Measurements from ENCODE around the gene CRB2.

The CRB2 gene

GRCh38 chr9:123382653-123383511, 26.9 kb downstream of the CRB2 start:
- no peak for FAIRE-seq
- TF ChIP-seq CTCF (IDR thresholded peaks at IDR 0.05; ENCODE audit: insufficient read depth, missing control alignments), result no peak
- DNase-seq (ENCODE audit: insufficient read length, low spot score), result no peak

DNA sequence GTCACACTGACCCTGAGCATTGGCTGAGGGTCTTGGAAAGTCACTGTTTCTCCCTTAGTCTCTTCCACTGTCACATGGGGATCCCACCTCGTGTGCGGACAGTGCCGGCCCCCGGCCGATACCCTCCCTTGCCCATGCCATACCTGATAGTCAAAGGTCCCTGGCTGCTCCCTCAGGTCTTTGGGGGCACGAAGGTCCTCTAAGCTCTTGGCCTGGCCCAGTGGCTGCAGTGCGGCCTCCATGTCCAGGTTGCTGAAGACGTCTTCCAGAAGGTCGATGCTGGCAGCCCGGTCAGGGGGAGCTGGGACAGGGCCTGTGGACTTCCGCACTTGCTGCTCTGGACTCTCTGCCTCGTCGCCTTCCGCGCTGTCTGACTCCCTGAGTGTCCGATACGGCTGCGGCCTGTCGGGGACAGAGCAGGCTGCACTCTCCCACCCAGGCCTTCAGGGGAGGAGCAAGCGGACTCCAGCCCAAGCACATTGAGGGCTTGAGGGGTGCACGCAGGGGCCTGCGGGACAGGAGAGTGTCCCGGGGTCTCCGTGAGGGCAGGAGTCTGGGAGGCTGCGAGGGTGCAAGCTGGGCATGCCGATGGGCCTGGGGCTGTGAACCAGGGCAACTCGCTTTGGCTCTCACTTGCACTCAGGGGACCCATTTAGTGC, 27.6 kb downstream of the CRB2 start:
- no peak for FAIRE-seq
- TF ChIP-seq CTCF (IDR thresholded peaks at IDR 0.05; ENCODE audit: insufficient read depth, missing control alignments), result no peak
- DNase-seq (ENCODE audit: insufficient read length, low spot score), result no peak

DNA sequence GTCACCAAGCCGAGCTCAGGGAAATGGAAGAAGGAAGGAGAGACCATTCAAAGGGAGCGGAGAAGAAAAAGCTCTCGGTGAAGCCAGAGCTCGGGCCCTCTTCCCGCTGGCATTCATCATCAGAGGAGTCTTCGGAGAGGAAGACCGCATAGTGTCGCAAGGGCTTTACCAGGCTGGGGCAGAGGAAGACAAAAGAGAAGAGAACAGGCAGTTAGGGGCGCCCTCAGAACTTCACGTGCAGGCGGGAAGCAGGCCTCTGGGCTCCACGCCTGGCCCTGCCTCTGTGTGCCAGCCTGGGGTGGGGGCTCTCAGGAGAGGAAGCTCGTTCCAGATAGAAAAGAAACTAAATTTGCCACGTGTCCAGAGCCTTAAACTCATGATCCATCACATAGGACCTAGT, 31.7 kb downstream of the CRB2 start:
- TF ChIP-seq CTCF (IDR thresholded peaks at IDR 0.05; ENCODE audit: insufficient read depth, missing control alignments), result no peak
- FAIRE-seq (no peak), DNase-seq (ENCODE audit: insufficient read length, low spot score) (no peak)

DNA sequence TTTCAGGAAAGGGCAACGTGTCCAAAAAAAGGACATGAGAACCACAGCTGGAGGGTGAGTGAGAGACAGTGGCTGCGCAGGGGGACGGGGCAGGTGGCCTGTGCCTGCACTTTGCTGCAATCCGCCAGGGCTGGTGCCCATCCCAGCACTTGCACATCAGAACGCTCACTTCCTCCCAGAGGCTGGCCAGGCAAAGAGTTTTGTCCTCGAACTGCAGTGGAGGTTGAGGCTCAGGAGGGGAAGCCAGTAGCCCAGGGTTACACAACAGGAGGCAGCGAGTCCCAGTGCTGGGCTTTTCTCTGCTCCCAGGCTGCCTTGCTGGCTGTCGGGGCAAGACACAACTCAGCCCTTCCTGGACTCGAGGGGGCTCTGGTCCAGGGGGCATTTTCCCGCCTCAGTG, 33.1 kb downstream of the CRB2 start:
- no peak for TF ChIP-seq CTCF (IDR thresholded peaks at IDR 0.05; ENCODE audit: insufficient read depth, missing control alignments)
- FAIRE-seq (no peak), DNase-seq (ENCODE audit: insufficient read length, low spot score) (no peak)

DNA sequence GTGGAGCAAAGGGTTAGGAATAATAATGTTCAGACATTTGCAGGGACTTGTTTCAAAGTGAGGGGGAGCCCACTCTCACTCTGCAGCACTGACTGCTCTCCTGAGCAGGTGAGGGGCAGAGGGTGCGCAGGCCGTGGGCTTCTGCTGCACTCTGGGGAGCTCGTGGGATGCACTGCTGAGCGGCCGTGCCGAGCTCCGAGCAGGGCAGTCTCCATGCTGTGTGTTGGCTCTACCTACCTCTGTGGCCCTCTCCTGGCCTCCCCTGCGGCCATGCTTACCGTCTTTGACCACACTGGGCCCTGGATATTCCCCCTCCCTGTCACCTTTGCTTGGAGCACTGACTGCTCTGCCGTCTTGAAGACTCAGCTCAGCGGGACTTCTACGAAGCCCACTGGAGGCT, 33.7 kb downstream of the CRB2 start:
- no peak for TF ChIP-seq CTCF (IDR thresholded peaks at IDR 0.05; ENCODE audit: insufficient read depth, missing control alignments)
- FAIRE-seq, result no peak
- DNase-seq (ENCODE audit: insufficient read length, low spot score), result no peak

GRCh38 chr9:123390337-123391135, 34.5 kb downstream of the CRB2 start:
- no peak for TF ChIP-seq CTCF (IDR thresholded peaks at IDR 0.05; ENCODE audit: insufficient read depth, missing control alignments)
- no peak for DNase-seq (ENCODE audit: insufficient read length, low spot score)
- FAIRE-seq, result no peak
